T-helper 1 cell treated with Interleukin-12 subunit alpha and Interleukin-12 subunit beta and Interleukin-4 antibody, amounts not matched to agents 30 μg/mL and 1 μg/mL, for 36 hours (primary cell): ENCODE data around the gene ARFGAP3.
"Not testable (repeated sequence)": the region's sequence is repeated elsewhere in the genome, so short reads cannot be mapped to it uniquely, and the experiment has no call there.

Source experiments
- H3K27ac Mint-ChIP-seq: one replicate; pipeline ENCODE4 v1.8.0; 2021; ENCODE audit warnings: mild to moderate bottlenecking, mixed read lengths
- H3K27me3 Mint-ChIP-seq: one replicate; pipeline ENCODE4 v1.8.0; 2021; ENCODE audit warnings: low read depth, mixed read lengths
- H3K36me3 Mint-ChIP-seq: one replicate; pipeline ENCODE4 v1.8.0; 2021; ENCODE audit warnings: low read depth, mixed read lengths
- H3K4me1 Mint-ChIP-seq: one replicate; pipeline ENCODE4 v1.8.0; 2021; ENCODE audit warnings: low read depth, mixed read lengths
- H3K4me3 Mint-ChIP-seq: one replicate; pipeline ENCODE4 v1.8.0; 2021; ENCODE audit warnings: mild to moderate bottlenecking, moderate library complexity, mixed read lengths
- H3K9me3 Mint-ChIP-seq: one replicate; pipeline ENCODE4 v1.8.0; 2021; ENCODE audit warnings: mixed read lengths

ARFGAP3 gene

DNA sequence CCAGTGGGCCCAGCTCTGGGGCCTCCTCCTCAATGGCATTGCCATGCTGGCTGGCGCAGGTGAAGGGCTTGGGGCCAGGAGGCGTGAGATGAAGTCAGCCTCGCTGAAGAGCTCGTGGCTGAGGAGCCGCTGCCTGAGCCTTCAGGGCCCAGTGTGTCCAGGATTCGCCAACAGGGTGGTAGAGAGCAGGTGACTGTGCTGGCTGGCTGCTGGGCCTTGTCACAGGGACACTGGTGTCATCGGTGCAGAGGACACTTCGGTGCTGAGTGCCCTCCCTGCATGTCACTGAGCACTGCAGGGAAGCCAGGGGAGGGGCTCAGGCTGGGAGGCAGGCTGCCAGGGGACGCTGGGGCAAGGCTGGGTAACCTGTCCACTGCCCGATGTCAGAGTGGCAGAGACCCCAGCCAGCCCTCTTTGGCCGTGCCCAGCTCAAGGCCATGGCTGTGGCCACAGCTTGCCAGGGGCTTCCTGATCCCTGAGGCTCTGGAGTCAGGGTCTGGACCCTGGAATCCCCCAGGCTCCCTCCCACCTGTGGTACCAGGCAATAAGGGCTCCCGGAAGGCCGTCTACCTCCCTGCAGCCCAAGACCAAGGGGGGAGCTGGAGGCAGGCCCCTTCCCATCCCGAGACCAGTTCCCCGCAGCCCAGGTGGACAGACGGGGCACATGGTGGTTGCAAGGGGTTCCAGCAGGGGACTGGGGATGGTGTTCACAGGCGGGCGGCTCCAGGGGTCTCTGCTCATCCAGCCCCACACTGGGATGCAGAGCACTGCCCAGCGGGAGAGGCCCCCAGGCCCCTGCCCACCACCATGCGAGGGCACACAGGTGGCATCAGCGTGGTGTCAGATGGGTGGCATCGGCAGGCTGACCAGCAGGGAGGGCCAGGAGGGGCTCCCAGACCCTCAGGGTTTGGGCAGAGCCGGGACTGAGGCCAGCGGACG is 63.9 kb downstream of the ARFGAP3 start:
- Mint-ChIP-seq H3K36me3 (peaks cover 6% of the 10 kb centered on the region), H3K4me3 (no peak overlapping the region)

GRCh38 chr22:42792453-42792908 is 64.6 kb downstream of the ARFGAP3 start:
- H3K9me3 Mint-ChIP-seq = no peaks in the 10 kb centered on the region
- no peaks in the 10 kb centered on the region for H3K4me1 Mint-ChIP-seq
- H3K27me3 Mint-ChIP-seq = no peaks in the 10 kb centered on the region
- no peak overlapping the region for H3K4me3 Mint-ChIP-seq
- no peak overlapping the region for H3K27ac Mint-ChIP-seq
- peaks cover 3% of the 10 kb centered on the region for H3K36me3 Mint-ChIP-seq

More for the DNA sequence above, 63.9 kb downstream of the ARFGAP3 start:
- Mint-ChIP-seq H3K9me3 (no peaks in the 10 kb centered on the region), H3K27me3 (no peaks in the 10 kb centered on the region), H3K27ac (no peak overlapping the region), H3K4me1 (no peaks in the 10 kb centered on the region)

GRCh38 chr22:42791721-42792452 is 65.2 kb downstream of the ARFGAP3 start:
- Mint-ChIP-seq H3K27me3 (no peaks in the 10 kb centered on the region), H3K9me3 (no peaks in the 10 kb centered on the region), H3K4me3 (no peak overlapping the region), H3K27ac (no peak overlapping the region), H3K36me3 (peaks cover 2% of the 10 kb centered on the region), H3K4me1 (no peaks in the 10 kb centered on the region)

GRCh38 chr22:42788466-42788865 is 68.6 kb downstream of the ARFGAP3 start:
- no peaks in the 10 kb centered on the region for H3K27me3 Mint-ChIP-seq

GRCh38 chr22:42788021-42788420 is 69.1 kb downstream of the ARFGAP3 start:
- no peak overlapping the region for H3K27ac Mint-ChIP-seq
- H3K4me1 Mint-ChIP-seq = no peaks in the 10 kb centered on the region
- H3K36me3 Mint-ChIP-seq = no peaks in the 10 kb centered on the region
- no peak overlapping the region for H3K4me3 Mint-ChIP-seq
- H3K9me3 Mint-ChIP-seq = no peaks in the 10 kb centered on the region
- no peaks in the 10 kb centered on the region for H3K27me3 Mint-ChIP-seq

More at GRCh38 chr22:42788466-42788865, 68.6 kb downstream of the ARFGAP3 start:
- Mint-ChIP-seq H3K36me3 (no peaks in the 10 kb centered on the region), H3K27ac (no peak overlapping the region), H3K4me3 (no peak overlapping the region), H3K9me3 (no peaks in the 10 kb centered on the region), H3K4me1 (no peaks in the 10 kb centered on the region)

GRCh38 chr22:42787357-42787736 is 69.7 kb downstream of the ARFGAP3 start:
- Mint-ChIP-seq H3K36me3 (no peaks in the 10 kb centered on the region), H3K27me3 (no peaks in the 10 kb centered on the region), H3K4me1 (no peaks in the 10 kb centered on the region), H3K27ac (no peak overlapping the region), H3K9me3 (no peaks in the 10 kb centered on the region), H3K4me3 (no peak overlapping the region)

- Mint-ChIP-seq H3K36me3 (no peaks in the 10 kb centered on the region), H3K27me3 (no peaks in the 10 kb centered on the region), H3K4me1 (no peaks in the 10 kb centered on the region), H3K27ac (no peak overlapping the region), H3K4me3 (no peak overlapping the region), H3K9me3 (no peaks in the 10 kb centered on the region)
These were observed 70.3 kb downstream of the ARFGAP3 start for GRCh38 chr22:42786606-42787356.

GRCh38 chr22:42785706-42786499 is 71.2 kb downstream of the ARFGAP3 start:
- Mint-ChIP-seq H3K27me3 (no peaks in the 10 kb centered on the region), H3K36me3 (no peaks in the 10 kb centered on the region), H3K4me3 (no peak overlapping the region), H3K9me3 (no peaks in the 10 kb centered on the region), H3K4me1 (no peaks in the 10 kb centered on the region), H3K27ac (no peak overlapping the region)

- not testable (repeated sequence) for H3K4me3 Mint-ChIP-seq, H3K27ac Mint-ChIP-seq, H3K27me3 Mint-ChIP-seq, H3K4me1 Mint-ChIP-seq, H3K36me3 Mint-ChIP-seq, H3K9me3 Mint-ChIP-seq
These were observed 74.8 kb downstream of the ARFGAP3 start for GRCh38 chr22:42782306-42782705.

DNA sequence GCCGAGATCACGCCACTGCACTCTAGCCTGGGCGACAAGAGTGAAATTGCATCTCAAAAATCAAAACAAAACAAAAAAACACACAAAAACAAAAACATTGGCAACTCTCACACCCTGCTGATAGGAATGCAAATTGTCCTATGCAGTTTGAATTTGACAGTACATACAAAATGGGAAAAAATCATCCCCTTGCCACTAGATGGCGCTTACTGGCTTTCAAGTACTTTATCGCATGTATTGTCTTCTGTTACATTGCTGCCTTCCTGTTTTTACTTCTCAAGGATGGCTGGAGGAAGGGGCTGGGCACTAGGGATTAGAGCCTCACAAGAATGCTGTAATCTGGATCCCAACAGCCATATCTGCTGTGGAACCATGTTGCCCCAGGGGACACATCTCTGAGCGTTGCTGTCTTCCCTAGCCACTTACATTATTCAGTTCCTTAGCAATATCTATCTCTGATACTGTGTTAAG is 77.0 kb downstream of the ARFGAP3 start:
- peaks cover 1% of the 10 kb centered on the region for H3K4me1 Mint-ChIP-seq
- H3K9me3 Mint-ChIP-seq = no peaks in the 10 kb centered on the region
- H3K4me3 Mint-ChIP-seq = no peak overlapping the region
- no peaks in the 10 kb centered on the region for H3K36me3 Mint-ChIP-seq
- H3K27me3 Mint-ChIP-seq = no peaks in the 10 kb centered on the region
- no peak overlapping the region for H3K27ac Mint-ChIP-seq

DNA sequence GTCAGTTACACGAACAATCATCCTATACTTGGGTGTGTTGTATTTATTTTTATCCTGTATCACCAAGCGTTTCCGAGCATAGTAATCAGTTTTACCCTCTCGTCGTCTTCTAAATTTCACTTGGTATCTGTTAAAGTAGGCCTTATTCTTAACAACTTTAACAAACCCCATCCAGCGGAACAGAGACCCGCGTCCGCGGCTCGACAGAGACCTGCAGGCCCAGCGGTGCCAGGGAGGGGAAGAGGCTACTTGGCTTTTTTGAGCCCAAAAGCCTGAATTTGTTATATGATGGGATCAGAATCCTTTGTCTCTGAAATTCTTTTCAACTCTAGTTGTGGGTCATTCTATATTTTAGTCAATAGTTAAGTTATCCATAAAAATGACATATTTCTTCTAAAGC is 79.9 kb downstream of the ARFGAP3 start:
- peaks cover 1% of the 10 kb centered on the region for H3K4me1 Mint-ChIP-seq
- H3K9me3 Mint-ChIP-seq = no peaks in the 10 kb centered on the region
- no peaks in the 10 kb centered on the region for H3K27me3 Mint-ChIP-seq
- no peak overlapping the region for H3K27ac Mint-ChIP-seq
- no peak overlapping the region for H3K4me3 Mint-ChIP-seq
- H3K36me3 Mint-ChIP-seq = no peaks in the 10 kb centered on the region

GRCh38 chr22:42773167-42773566 is 83.9 kb downstream of the ARFGAP3 start:
- Mint-ChIP-seq H3K4me1 (no peaks in the 10 kb centered on the region), H3K36me3 (no peaks in the 10 kb centered on the region), H3K4me3 (no peak overlapping the region), H3K27ac (no peak overlapping the region), H3K9me3 (no peaks in the 10 kb centered on the region), H3K27me3 (no peaks in the 10 kb centered on the region)

- H3K9me3 Mint-ChIP-seq = no peaks in the 10 kb centered on the region
- H3K27ac Mint-ChIP-seq = no peak overlapping the region
- no peaks in the 10 kb centered on the region for H3K27me3 Mint-ChIP-seq
- no peaks in the 10 kb centered on the region for H3K4me1 Mint-ChIP-seq
- H3K4me3 Mint-ChIP-seq = no peak overlapping the region
- no peaks in the 10 kb centered on the region for H3K36me3 Mint-ChIP-seq
These were observed 84.4 kb downstream of the ARFGAP3 start for GRCh38 chr22:42772647-42773046.
